Mammary epithelial cell (primary cell): ENCODE measurements around the gene PAOX.

Experiments used
- CTCF ChIP-seq, 2 donors: IDR thresholded peaks in 1 of 2; conservative IDR thresholded peaks in 1 of 2; 2 replicates each; pipeline ENCODE4 v1.5.1; 2011 to 2012; ENCODE audit warnings: inconsistent platforms in 2 of 2, low read length in 2 of 2, mild to moderate bottlenecking in 2 of 2, control low read depth in 1 of 2, low read depth in 1 of 2; ENCODE audit not compliant: insufficient read depth in 1 of 2; ENCODE audit errors: extremely low read depth in 1 of 2
- EZH2 ChIP-seq: IDR thresholded peaks from 2 replicates; pipeline ENCODE4 v1.6.1; 2012; ENCODE audit warnings: low read length, inconsistent platforms, borderline replicate concordance

DNA sequence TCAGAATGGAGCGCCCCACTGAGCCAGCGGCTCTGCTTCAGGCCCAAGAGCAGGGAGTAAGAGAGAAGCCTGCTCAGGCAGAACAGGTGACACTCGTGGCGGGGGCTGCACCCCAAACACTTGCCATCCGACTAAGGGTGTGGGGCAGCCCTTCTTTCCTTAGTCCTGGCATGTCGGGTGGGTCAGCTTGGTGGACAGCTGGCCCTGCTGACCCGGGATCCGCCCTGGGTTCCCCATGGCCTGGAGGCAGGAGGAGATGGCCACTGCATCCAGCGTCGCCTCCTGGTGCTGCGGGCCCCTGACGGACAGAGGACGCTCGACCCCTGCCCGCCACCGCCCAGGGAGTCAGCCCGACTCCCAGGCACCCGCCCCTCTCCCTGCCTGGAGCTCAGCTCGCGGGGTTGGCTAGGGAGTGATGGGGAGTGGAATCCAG is 1.2 kb upstream of the PAOX start:
- TF ChIP-seq CTCF (conservative IDR thresholded peaks at IDR 0.05 in 1 of 2, IDR thresholded peaks at IDR 0.05 in 1 of 2; ENCODE audit: extremely low read depth in 1 of 2, insufficient read depth in 1 of 2, low read depth in 1 of 2, low read length in 2 of 2): no peak
- no peak for TF ChIP-seq EZH2
